HEK293 (cell line): ENCODE results near the gene TSPAN11.

Experiments
- GLIS2 ChIP-seq: fragments of 450-650 bp; formaldehyde crosslinking; IDR thresholded peaks from 2 replicates; pipeline ENCODE4 v1.5.1; 2016; ENCODE audit warnings: missing biosample characterization, missing genetic modification characterization
- PRDM1 ChIP-seq: fragments of 450-650 bp; formaldehyde crosslinking; IDR thresholded peaks from 2 replicates; pipeline ENCODE4; 2016; ENCODE audit warnings: missing biosample characterization, missing genetic modification characterization
- SP3 ChIP-seq: fragments of 450-650 bp; formaldehyde crosslinking; IDR thresholded peaks from 2 replicates; pipeline ENCODE4 v1.5.1; 2016; ENCODE audit warnings: missing biosample characterization, missing genetic modification characterization
- ZEB2 ChIP-seq: fragments of 450-650 bp; formaldehyde crosslinking; IDR thresholded peaks from 2 replicates; pipeline ENCODE4 v1.5.1; 2016; ENCODE audit warnings: missing biosample characterization, missing genetic modification characterization
- ZNF121 ChIP-seq: fragments of 450-650 bp; formaldehyde crosslinking; IDR thresholded peaks from 2 replicates; pipeline ENCODE4 v1.5.1; 2016; ENCODE audit warnings: missing biosample characterization, missing genetic modification characterization
- ZNF2 ChIP-seq: fragments of 450-650 bp; formaldehyde crosslinking; IDR thresholded peaks from 2 replicates; pipeline ENCODE4 v1.5.1; 2016; ENCODE audit warnings: missing biosample characterization, missing genetic modification characterization
- ZNF23 ChIP-seq: fragments of 450-650 bp; formaldehyde crosslinking; IDR thresholded peaks from 2 replicates; pipeline ENCODE4 v1.5.1; 2016; ENCODE audit warnings: missing biosample characterization, missing genetic modification characterization, borderline replicate concordance
- TF ChIP-seq, protein P1 (sequence below): fragments of 450-650 bp; formaldehyde crosslinking; IDR thresholded peaks from 2 replicates; pipeline ENCODE4 v1.5.1; 2016; ENCODE audit warnings: missing biosample characterization, missing genetic modification characterization
- TF ChIP-seq, protein P2 (sequence below): fragments of 450-650 bp; formaldehyde crosslinking; IDR thresholded peaks from 2 replicates; pipeline ENCODE4 v1.5.1; 2016; ENCODE audit warnings: missing biosample characterization, missing genetic modification characterization

DNA sequence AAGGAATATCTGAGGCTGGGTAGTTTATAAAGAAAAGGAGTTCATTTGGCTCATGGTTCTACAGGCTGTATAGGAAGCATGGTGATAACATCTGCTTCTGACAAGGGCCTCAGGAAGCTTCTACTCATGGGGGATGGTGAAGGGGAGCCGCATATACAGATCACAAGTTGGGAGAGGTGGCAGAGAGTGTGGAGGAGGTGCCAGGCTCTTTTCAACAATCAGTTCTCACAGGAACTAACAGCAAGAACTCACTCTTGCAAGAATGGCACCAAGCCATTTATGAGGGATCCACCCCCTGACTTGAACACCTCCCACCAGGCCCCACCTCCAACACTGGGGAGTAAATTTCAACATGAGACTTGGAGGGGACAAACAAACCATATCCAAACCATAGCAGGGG is 3.5 kb upstream of the TSPAN11 start:
- no peak for TF ChIP-seq ZNF23 (tag by site-specific recombination)
- no peak for TF ChIP-seq ZEB2
- TF ChIP-seq, protein P1, sequence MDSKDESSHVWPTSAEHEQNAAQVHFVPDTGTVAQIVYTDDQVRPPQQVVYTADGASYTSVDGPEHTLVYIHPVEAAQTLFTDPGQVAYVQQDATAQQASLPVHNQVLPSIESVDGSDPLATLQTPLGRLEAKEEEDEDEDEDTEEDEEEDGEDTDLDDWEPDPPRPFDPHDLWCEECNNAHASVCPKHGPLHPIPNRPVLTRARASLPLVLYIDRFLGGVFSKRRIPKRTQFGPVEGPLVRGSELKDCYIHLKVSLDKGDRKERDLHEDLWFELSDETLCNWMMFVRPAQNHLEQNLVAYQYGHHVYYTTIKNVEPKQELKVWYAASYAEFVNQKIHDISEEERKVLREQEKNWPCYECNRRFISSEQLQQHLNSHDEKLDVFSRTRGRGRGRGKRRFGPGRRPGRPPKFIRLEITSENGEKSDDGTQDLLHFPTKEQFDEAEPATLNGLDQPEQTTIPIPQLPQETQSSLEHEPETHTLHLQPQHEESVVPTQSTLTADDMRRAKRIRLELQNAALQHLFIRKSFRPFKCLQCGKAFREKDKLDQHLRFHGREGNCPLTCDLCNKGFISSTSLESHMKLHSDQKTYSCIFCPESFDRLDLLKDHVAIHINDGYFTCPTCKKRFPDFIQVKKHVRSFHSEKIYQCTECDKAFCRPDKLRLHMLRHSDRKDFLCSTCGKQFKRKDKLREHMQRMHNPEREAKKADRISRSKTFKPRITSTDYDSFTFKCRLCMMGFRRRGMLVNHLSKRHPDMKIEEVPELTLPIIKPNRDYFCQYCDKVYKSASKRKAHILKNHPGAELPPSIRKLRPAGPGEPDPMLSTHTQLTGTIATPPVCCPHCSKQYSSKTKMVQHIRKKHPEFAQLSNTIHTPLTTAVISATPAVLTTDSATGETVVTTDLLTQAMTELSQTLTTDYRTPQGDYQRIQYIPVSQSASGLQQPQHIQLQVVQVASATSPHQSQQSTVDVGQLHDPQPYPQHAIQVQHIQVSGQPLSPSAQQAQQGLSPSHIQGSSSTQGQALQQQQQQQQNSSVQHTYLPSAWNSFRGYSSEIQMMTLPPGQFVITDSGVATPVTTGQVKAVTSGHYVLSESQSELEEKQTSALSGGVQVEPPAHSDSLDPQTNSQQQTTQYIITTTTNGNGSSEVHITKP: no peak
- TF ChIP-seq PRDM1 (tag by site-specific recombination): no peak
- TF ChIP-seq, protein P2, sequence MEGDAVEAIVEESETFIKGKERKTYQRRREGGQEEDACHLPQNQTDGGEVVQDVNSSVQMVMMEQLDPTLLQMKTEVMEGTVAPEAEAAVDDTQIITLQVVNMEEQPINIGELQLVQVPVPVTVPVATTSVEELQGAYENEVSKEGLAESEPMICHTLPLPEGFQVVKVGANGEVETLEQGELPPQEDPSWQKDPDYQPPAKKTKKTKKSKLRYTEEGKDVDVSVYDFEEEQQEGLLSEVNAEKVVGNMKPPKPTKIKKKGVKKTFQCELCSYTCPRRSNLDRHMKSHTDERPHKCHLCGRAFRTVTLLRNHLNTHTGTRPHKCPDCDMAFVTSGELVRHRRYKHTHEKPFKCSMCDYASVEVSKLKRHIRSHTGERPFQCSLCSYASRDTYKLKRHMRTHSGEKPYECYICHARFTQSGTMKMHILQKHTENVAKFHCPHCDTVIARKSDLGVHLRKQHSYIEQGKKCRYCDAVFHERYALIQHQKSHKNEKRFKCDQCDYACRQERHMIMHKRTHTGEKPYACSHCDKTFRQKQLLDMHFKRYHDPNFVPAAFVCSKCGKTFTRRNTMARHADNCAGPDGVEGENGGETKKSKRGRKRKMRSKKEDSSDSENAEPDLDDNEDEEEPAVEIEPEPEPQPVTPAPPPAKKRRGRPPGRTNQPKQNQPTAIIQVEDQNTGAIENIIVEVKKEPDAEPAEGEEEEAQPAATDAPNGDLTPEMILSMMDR (tag by site-specific recombination): no peak
- TF ChIP-seq SP3: no peak
- TF ChIP-seq ZNF2 (tag by site-specific recombination): no peak
- no peak for TF ChIP-seq GLIS2 (tag by site-specific recombination)
- no peak for TF ChIP-seq ZNF121
